HL-60 (cell line): ENCODE measurements around the gene LIX1L.

Experiments
- POLR2AphosphoS5 ChIP-seq: IDR thresholded peaks from 2 replicates; pipeline ENCODE4 v1.6.1; 2012; ENCODE audit warnings: low read depth
- REST ChIP-seq: IDR thresholded peaks from 2 replicates; pipeline ENCODE4 v1.6.1; 2012; ENCODE audit warnings: low read depth; ENCODE audit not compliant: insufficient replicate concordance
- SPI1 ChIP-seq: IDR thresholded peaks from 2 replicates; pipeline ENCODE4 v1.6.1; 2012; ENCODE audit warnings: low read depth, mild to moderate bottlenecking, borderline replicate concordance
- TF ChIP-seq, protein P1 (sequence below): IDR thresholded peaks from one replicate; pipeline ENCODE4 v1.5.1; 2011; ENCODE audit warnings: low read length, control low read depth, inconsistent platforms; ENCODE audit not compliant: insufficient read depth

DNA sequence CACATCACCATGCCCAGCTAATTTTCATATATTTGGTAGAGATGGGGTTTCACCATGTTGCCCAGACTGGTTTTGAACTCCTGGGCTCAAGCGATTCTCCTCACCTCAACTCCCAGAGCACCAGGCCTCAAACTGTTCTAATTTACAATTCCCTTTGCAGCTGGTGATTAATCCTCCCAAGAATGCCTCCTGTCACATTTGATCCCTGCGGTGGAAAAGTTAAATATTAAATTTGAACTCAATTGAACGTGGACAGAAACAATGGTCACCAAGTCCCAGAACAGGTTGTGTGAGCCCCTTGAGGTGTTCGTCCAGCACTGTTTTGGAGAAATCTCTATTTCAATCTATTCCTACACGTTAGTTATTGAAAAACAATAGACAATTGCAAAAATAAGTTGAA, 70.2 kb downstream of the LIX1L start:
- TF ChIP-seq, protein P1, sequence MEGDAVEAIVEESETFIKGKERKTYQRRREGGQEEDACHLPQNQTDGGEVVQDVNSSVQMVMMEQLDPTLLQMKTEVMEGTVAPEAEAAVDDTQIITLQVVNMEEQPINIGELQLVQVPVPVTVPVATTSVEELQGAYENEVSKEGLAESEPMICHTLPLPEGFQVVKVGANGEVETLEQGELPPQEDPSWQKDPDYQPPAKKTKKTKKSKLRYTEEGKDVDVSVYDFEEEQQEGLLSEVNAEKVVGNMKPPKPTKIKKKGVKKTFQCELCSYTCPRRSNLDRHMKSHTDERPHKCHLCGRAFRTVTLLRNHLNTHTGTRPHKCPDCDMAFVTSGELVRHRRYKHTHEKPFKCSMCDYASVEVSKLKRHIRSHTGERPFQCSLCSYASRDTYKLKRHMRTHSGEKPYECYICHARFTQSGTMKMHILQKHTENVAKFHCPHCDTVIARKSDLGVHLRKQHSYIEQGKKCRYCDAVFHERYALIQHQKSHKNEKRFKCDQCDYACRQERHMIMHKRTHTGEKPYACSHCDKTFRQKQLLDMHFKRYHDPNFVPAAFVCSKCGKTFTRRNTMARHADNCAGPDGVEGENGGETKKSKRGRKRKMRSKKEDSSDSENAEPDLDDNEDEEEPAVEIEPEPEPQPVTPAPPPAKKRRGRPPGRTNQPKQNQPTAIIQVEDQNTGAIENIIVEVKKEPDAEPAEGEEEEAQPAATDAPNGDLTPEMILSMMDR = no peak
- TF ChIP-seq POLR2AphosphoS5 (no peak), REST (no peak), SPI1 (no peak)
